Stomach (tissue), 9 donors: Measurements from ENCODE around the gene HDAC9. TPM values are rescaled to one million over a fixed set of nuclear protein-coding genes. Genes with fewer than 3 reads are reported as not detected.

Experiments
- DNase-seq, 2 donors: peaks; one replicate each; pipeline versions ENCODE4 v3.0.0 to v3.0.0-alpha.2; 2013 to 2019
- H3K27ac ChIP-seq, 5 donors: fragments of 200-600 bp in 4 of 5; sonication (generic) in 4 of 5; one replicate each; pipeline ENCODE4 v1.5.1; 2013 to 2019; ENCODE audit warnings: mild to moderate bottlenecking in 1 of 5, moderate library complexity in 1 of 5
- H3K27me3 ChIP-seq, 3 donors: fragments of 200-600 bp; sonication (generic); one replicate each; pipeline ENCODE4 v1.5.1; 2017 to 2019; ENCODE audit warnings: mixed run types in 1 of 3
- H3K36me3 ChIP-seq, 4 donors: fragments of 200-600 bp; sonication (generic); 1 replicate in 3 of 4; 2 replicates in 1 of 4; pipeline ENCODE4 v1.5.1; 2016 to 2019
- H3K4me1 ChIP-seq, 4 donors: fragments of 200-600 bp; sonication (generic); one replicate each; pipeline ENCODE4 v1.5.1; 2016 to 2019
- H3K4me3 ChIP-seq, 4 donors: fragments of 200-600 bp; sonication (generic) in 3 of 4; one replicate each; pipeline ENCODE4 v1.5.1; 2016 to 2019; ENCODE audit warnings: mild to moderate bottlenecking in 1 of 4
- H3K9me3 ChIP-seq, 4 donors: fragments of 200-600 bp; sonication (generic); one replicate each; pipeline ENCODE4 v1.5.1; 2016 to 2019
- EP300 ChIP-seq: sonication (generic); formaldehyde crosslinking; IDR thresholded peaks from one replicate; pipeline ENCODE4 v1.6.1; 2017; ENCODE audit warnings: antibody characterized with exemption
- POLR2A ChIP-seq, 4 donors: fragments of 450-650 bp; IDR thresholded peaks; one replicate each; pipeline ENCODE4 v1.6.1; 2016; ENCODE audit warnings: antibody characterized with exemption in 4 of 4, control low read depth in 2 of 4, mild to moderate bottlenecking in 1 of 4, moderate library complexity in 1 of 4
- POLR2AphosphoS5 ChIP-seq, 3 donors: sonication (generic); formaldehyde crosslinking; IDR thresholded peaks; one replicate each; pipeline ENCODE4 v1.6.1; 2016; ENCODE audit warnings: antibody characterized with exemption in 3 of 3
- WGBS, 5 donors: extraction: QIAGEN DNeasy Blood & Tissue Kit in 3 of 5; methylation state at CpG; one replicate each; pipeline versions ENCODE4 v1.1.5 to v1.1.7; 2013 to 2018; 5-methylcytosine and 5-hydroxymethylcytosine counted together
- intact Hi-C: fragments of 100-400 bp; cut with DNase I; formaldehyde crosslinking; loops from one replicate; pipeline ENCODE4 v1.15.1; 2023; ENCODE audit warnings: low total_unique reads
- polyA plus RNA-seq, 3 donors: library from polyadenylated mRNA; stranded (reverse); fragments of 200-250 nt; gene quantifications; one replicate each; pipeline ENCODE4 v1.2.3, GENCODE V29; 2013
- total RNA-seq, 5 donors: library from RNA; depleted of rRNA; stranded (reverse); fragments of >200 nt; gene quantifications; one replicate each; pipeline versions ENCODE4 v1.1.0 to v1.2.3, GENCODE V29; 2014 to 2016
- TF ChIP-seq, protein P1 (sequence below), 7 experiments: fragments of 450-650 bp in 4 of 7; fragments of 200-600 bp in 3 of 7; sonication (generic) in 3 of 7; IDR thresholded peaks; one replicate each; pipeline ENCODE4 v1.5.1; 2016 to 2019; ENCODE audit warnings: antibody characterized with exemption in 7 of 7, control low read depth in 2 of 7, mild to moderate bottlenecking in 1 of 7
- donor health status: healthy with polysubstance abuse.
- donor health status: Bipolar disorder and iron deficiency.
- donor health status: healthy.

Gene HDAC9
- total and polyA plus RNA-seq, 8 donors = 1.4 to 60.0 (median 9.8) TPM

DNA sequence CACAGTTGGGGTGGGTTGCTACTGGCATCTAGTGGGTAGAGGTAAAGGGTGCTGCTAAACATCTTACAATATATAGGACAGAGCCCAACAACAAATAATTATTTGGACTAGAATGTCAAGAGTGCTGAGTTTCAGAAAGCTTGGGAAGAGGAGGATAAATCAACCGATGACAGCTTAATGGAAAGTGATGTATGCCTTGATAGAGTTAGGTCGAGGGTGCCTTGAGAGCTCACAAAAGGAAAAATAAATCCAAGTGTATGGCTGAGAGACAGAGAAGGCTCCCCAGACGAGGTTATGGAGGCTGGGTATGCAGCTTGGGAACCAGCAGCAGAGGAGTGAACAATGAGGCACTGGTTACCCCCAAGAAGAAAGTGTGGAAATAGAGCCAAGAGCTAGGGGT lies 211.1 kb downstream of the HDAC9 start:
- TF ChIP-seq POLR2AphosphoS5 (IDR thresholded peaks at IDR 0.05) (no peak), EP300 (no peak), POLR2A (IDR thresholded peaks at IDR 0.05) (no peak)
- TF ChIP-seq, protein P1, sequence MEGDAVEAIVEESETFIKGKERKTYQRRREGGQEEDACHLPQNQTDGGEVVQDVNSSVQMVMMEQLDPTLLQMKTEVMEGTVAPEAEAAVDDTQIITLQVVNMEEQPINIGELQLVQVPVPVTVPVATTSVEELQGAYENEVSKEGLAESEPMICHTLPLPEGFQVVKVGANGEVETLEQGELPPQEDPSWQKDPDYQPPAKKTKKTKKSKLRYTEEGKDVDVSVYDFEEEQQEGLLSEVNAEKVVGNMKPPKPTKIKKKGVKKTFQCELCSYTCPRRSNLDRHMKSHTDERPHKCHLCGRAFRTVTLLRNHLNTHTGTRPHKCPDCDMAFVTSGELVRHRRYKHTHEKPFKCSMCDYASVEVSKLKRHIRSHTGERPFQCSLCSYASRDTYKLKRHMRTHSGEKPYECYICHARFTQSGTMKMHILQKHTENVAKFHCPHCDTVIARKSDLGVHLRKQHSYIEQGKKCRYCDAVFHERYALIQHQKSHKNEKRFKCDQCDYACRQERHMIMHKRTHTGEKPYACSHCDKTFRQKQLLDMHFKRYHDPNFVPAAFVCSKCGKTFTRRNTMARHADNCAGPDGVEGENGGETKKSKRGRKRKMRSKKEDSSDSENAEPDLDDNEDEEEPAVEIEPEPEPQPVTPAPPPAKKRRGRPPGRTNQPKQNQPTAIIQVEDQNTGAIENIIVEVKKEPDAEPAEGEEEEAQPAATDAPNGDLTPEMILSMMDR (IDR thresholded peaks at IDR 0.05) = no peak
- intact Hi-C loops = no loop called here
- DNase-seq = no peak

DNA sequence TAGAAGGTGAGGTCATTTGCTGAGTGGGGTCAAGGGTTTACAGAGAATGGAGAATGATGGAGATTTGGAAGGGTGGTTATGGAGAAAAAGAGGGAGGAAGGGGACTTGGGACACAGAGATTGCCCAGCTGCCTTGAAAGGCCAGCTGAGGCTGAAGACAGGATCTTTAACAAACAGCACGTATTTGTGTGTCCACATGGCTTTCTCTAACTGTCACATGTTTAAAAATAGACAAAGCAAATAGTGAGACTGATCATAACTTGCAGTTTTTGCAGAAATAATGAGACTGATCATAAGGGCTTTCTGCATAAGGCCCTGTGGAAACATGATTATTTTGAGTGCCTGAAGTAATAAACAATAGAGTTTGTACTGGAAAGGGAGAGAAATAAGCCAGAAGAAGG lies 212.7 kb downstream of the HDAC9 start:
- no peaks in the 10 kb centered on the region for H3K36me3 ChIP-seq
- H3K4me1 ChIP-seq = peaks cover 0 to 3% (median 0%) of the 10 kb centered on the region in 4 donors
- intact Hi-C loops = no loop called here
- no peaks in the 10 kb centered on the region for H3K9me3 ChIP-seq
- H3K27ac ChIP-seq = no peak overlapping the region
- no peak for DNase-seq
- H3K27me3 ChIP-seq = no peaks in the 10 kb centered on the region
- H3K4me3 ChIP-seq = no peak overlapping the region
- 31 to 56% (median 44%) methylated on average over 1 of the region's 1 CpG for WGBS, 5 donors
- no peak for TF ChIP-seq POLR2A (IDR thresholded peaks at IDR 0.05)
- no peak for TF ChIP-seq POLR2AphosphoS5 (IDR thresholded peaks at IDR 0.05)
- TF ChIP-seq EP300 = no peak
- TF ChIP-seq, protein P1 (IDR thresholded peaks at IDR 0.05) = no peak

More for the DNA sequence above, 211.1 kb downstream of the HDAC9 start:
- H3K27ac ChIP-seq = no peak overlapping the region
- no peak overlapping the region for H3K4me3 ChIP-seq
- 46 to 63% (median 58%) methylated on average over 3 of the region's 3 CpGs for WGBS, 5 donors
- peaks cover 0 to 3% (median 0%) of the 10 kb centered on the region in 4 donors for H3K4me1 ChIP-seq
- no peaks in the 10 kb centered on the region for H3K27me3 ChIP-seq
- H3K36me3 ChIP-seq = no peaks in the 10 kb centered on the region
- no peaks in the 10 kb centered on the region for H3K9me3 ChIP-seq

DNA sequence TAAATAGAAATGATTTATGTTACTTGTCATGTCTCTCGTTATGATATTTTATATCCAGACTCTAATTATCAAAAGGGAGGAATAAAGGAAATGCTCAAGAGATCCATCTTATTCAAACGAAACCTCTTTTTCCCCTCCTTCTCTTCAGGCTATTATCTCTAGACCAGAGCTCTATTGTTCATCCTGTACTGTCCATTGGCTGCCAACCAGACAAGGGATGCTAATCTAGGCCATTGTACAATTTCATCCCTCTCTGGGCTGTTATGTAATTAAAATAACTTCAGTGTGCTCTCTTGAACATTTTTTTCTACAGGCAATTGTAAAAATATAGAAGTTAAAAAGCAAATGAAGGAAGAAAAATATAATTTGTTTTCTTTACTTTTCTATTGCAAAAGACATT lies 220.4 kb downstream of the HDAC9 start:
- H3K27me3 ChIP-seq = no peaks in the 10 kb centered on the region
- H3K4me3 ChIP-seq = no peak overlapping the region
- H3K36me3 ChIP-seq = no peaks in the 10 kb centered on the region
- H3K9me3 ChIP-seq = no peaks in the 10 kb centered on the region
- H3K4me1 ChIP-seq = no peaks in the 10 kb centered on the region
- DNase-seq = no peak
- H3K27ac ChIP-seq = no peak overlapping the region
- intact Hi-C loops = no loop called here
- 62 to 77% (median 68%) methylated on average over 2 of the region's 2 CpGs for WGBS, 5 donors
- no peak for TF ChIP-seq EP300
- no peak for TF ChIP-seq POLR2A (IDR thresholded peaks at IDR 0.05)
- no peak for TF ChIP-seq POLR2AphosphoS5 (IDR thresholded peaks at IDR 0.05)
- TF ChIP-seq, protein P1 (IDR thresholded peaks at IDR 0.05) = no peak

DNA sequence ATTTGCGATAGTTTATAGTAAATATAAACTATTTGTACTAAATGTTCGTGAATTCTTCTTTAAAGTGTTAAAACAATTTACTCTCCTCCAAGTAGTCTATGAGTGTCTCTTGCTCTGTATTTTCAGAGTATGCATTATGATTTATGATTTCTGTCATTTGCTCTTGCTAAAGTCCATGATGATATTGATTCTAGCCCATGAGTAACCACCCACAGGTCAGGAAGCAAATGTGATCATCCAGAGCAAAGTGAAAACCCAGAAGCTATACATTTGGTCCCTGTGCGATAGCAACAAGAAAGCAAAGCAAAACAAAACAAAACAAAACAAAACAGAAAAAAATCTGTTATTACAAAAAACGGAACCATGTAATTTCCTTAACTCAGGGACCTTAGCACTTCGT lies 225.9 kb downstream of the HDAC9 start:
- intact Hi-C loops = no loop called here
- H3K4me3 ChIP-seq = no peak overlapping the region
- H3K9me3 ChIP-seq = no peaks in the 10 kb centered on the region
- no peaks in the 10 kb centered on the region for H3K4me1 ChIP-seq
- TF ChIP-seq POLR2AphosphoS5 (IDR thresholded peaks at IDR 0.05) (no peak), EP300 (no peak), POLR2A (IDR thresholded peaks at IDR 0.05) (no peak)
- TF ChIP-seq, protein P1 (IDR thresholded peaks at IDR 0.05) = no peak
- DNase-seq = no peak
- no peaks in the 10 kb centered on the region for H3K27me3 ChIP-seq
- no peak overlapping the region for H3K27ac ChIP-seq
- H3K36me3 ChIP-seq = no peaks in the 10 kb centered on the region
- WGBS, 5 donors = 86 to 91% (median 89%) methylated on average over 5 of the region's 5 CpGs
